ENCODE results near the gene LTB4R2.

- TF ChIP-seq, protein P1, sequence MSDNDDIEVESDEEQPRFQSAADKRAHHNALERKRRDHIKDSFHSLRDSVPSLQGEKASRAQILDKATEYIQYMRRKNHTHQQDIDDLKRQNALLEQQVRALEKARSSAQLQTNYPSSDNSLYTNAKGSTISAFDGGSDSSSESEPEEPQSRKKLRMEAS (CRISPR knock-in tag; IDR thresholded peaks at IDR 0.05) = no peak
- TF ChIP-seq CTCF (IDR thresholded peaks at IDR 0.05) = no peak
- TF ChIP-seq, protein P2, sequence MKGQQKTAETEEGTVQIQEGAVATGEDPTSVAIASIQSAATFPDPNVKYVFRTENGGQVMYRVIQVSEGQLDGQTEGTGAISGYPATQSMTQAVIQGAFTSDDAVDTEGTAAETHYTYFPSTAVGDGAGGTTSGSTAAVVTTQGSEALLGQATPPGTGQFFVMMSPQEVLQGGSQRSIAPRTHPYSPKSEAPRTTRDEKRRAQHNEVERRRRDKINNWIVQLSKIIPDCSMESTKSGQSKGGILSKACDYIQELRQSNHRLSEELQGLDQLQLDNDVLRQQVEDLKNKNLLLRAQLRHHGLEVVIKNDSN (CRISPR knock-in tag; IDR thresholded peaks at IDR 0.05) = no peak
- TF ChIP-seq ZNF512 (CRISPR knock-in tag; IDR thresholded peaks at IDR 0.05; ENCODE audit: borderline replicate concordance) = no peak
- TF ChIP-seq, protein P3, sequence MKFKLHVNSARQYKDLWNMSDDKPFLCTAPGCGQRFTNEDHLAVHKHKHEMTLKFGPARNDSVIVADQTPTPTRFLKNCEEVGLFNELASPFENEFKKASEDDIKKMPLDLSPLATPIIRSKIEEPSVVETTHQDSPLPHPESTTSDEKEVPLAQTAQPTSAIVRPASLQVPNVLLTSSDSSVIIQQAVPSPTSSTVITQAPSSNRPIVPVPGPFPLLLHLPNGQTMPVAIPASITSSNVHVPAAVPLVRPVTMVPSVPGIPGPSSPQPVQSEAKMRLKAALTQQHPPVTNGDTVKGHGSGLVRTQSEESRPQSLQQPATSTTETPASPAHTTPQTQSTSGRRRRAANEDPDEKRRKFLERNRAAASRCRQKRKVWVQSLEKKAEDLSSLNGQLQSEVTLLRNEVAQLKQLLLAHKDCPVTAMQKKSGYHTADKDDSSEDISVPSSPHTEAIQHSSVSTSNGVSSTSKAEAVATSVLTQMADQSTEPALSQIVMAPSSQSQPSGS (CRISPR knock-in tag; IDR thresholded peaks at IDR 0.05; ENCODE audit: borderline replicate concordance, low read depth) = no peak
- TF ChIP-seq CREB1 (CRISPR knock-in tag; IDR thresholded peaks at IDR 0.05) = no peak
- TF ChIP-seq USF2 (CRISPR knock-in tag; IDR thresholded peaks at IDR 0.05) = no peak
- TF ChIP-seq, protein P4, sequence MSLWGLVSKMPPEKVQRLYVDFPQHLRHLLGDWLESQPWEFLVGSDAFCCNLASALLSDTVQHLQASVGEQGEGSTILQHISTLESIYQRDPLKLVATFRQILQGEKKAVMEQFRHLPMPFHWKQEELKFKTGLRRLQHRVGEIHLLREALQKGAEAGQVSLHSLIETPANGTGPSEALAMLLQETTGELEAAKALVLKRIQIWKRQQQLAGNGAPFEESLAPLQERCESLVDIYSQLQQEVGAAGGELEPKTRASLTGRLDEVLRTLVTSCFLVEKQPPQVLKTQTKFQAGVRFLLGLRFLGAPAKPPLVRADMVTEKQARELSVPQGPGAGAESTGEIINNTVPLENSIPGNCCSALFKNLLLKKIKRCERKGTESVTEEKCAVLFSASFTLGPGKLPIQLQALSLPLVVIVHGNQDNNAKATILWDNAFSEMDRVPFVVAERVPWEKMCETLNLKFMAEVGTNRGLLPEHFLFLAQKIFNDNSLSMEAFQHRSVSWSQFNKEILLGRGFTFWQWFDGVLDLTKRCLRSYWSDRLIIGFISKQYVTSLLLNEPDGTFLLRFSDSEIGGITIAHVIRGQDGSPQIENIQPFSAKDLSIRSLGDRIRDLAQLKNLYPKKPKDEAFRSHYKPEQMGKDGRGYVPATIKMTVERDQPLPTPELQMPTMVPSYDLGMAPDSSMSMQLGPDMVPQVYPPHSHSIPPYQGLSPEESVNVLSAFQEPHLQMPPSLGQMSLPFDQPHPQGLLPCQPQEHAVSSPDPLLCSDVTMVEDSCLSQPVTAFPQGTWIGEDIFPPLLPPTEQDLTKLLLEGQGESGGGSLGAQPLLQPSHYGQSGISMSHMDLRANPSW (CRISPR knock-in tag; conservative IDR thresholded peaks at IDR 0.05; ENCODE audit: low read depth) = no peak
- TF ChIP-seq ZBTB21 (CRISPR knock-in tag; IDR thresholded peaks at IDR 0.05; ENCODE audit: borderline replicate concordance) = no peak
- TF ChIP-seq PRDM15 (CRISPR knock-in tag; IDR thresholded peaks at IDR 0.05) = no peak
- no peak for TF ChIP-seq PREB (CRISPR knock-in tag; IDR thresholded peaks at IDR 0.05; ENCODE audit: borderline replicate concordance)
- no peak for TF ChIP-seq ETV6 (CRISPR knock-in tag; IDR thresholded peaks at IDR 0.05)
Observed at GRCh38 chr14:24293525-24293924, 16.4 kb upstream of the LTB4R2 start.

Data from WTC11 (cell line).